Measurements from ENCODE around the gene SAMD8.
"Not testable (repeated sequence)": the region's sequence is repeated elsewhere in the genome, so short reads cannot be mapped to it uniquely, and the experiment has no call there.

Gene SAMD8

GRCh38 chr10:75121322-75121721 is 9.9 kb downstream of the SAMD8 start:
- Histone ChIP-seq H2AK5ac (ENCODE audit: low read length) (no peak overlapping the region), H3K4me1 (ENCODE audit: control insufficient read depth, low read depth, low read length) (no peaks in the 10 kb centered on the region), H2BK15ac (replicated peaks; ENCODE audit: low read depth) (no peak overlapping the region), H3K27me3 (ENCODE audit: insufficient read depth, low read length, poor library complexity) (no peaks in the 10 kb centered on the region), H4K5ac (ENCODE audit: low read length) (no peak overlapping the region), H3K23ac (ENCODE audit: low read length) (no peak overlapping the region), H2BK5ac (ENCODE audit: low read length) (no peak overlapping the region), H3K4me3 (ENCODE audit: low read length) (no peak overlapping the region), H3K18ac (ENCODE audit: low read length) (no peak overlapping the region), H3K79me2 (ENCODE audit: control insufficient read depth, insufficient read depth, low read length) (peaks cover 9% of the 10 kb centered on the region), H3K9ac (ENCODE audit: low read length) (no peak overlapping the region), H4K8ac (ENCODE audit: low read depth, low read length) (no peak overlapping the region), H3K27ac (ENCODE audit: low read depth, low read length) (no peak overlapping the region), H3K4me2 (ENCODE audit: low read length) (no peak overlapping the region), H3K36me3 (ENCODE audit: control insufficient read depth, insufficient read depth, low read length) (no peaks in the 10 kb centered on the region), H3K4ac (ENCODE audit: low read depth, low read length) (no peak overlapping the region), H2BK120ac (ENCODE audit: low read depth, low read length) (no peak overlapping the region), H3K79me1 (ENCODE audit: low read length) (peaks cover 3% of the 10 kb centered on the region), H3K56ac (ENCODE audit: low read length) (no peak overlapping the region)
- DNase-seq = no peak
- WGBS (ENCODE audit: extremely low coverage, insufficient coverage, low lambda C conversion rate) = no CpG with 5 or more reads among the region's 1 CpG

- H4K8ac ChIP-seq (ENCODE audit: low read depth, low read length) = no peak overlapping the region
- no peak overlapping the region for H3K4me2 ChIP-seq (ENCODE audit: low read length)
- H3K9ac ChIP-seq (ENCODE audit: low read length) = no peak overlapping the region
- no peak overlapping the region for H3K18ac ChIP-seq (ENCODE audit: low read length)
- H2BK15ac ChIP-seq (replicated peaks; ENCODE audit: low read depth) = no peak overlapping the region
- no CpG with 5 or more reads among the region's 4 CpGs for WGBS (ENCODE audit: extremely low coverage, insufficient coverage, low lambda C conversion rate)
- H3K4ac ChIP-seq (ENCODE audit: low read depth, low read length) = no peak overlapping the region
- no peak overlapping the region for H2BK5ac ChIP-seq (ENCODE audit: low read length)
- H3K36me3 ChIP-seq (ENCODE audit: control insufficient read depth, insufficient read depth, low read length) = no peaks in the 10 kb centered on the region
- H3K56ac ChIP-seq (ENCODE audit: low read length) = no peak overlapping the region
- H2AK5ac ChIP-seq (ENCODE audit: low read length) = no peak overlapping the region
- H3K79me2 ChIP-seq (ENCODE audit: control insufficient read depth, insufficient read depth, low read length) = peaks cover 3% of the 10 kb centered on the region
- no peak overlapping the region for H3K4me3 ChIP-seq (ENCODE audit: low read length)
- no peak for DNase-seq
- H3K4me1 ChIP-seq (ENCODE audit: control insufficient read depth, low read depth, low read length) = no peaks in the 10 kb centered on the region
- H3K23ac ChIP-seq (ENCODE audit: low read length) = no peak overlapping the region
- H2BK120ac ChIP-seq (ENCODE audit: low read depth, low read length) = no peak overlapping the region
- no peak overlapping the region for H3K27ac ChIP-seq (ENCODE audit: low read depth, low read length)
- no peak overlapping the region for H4K5ac ChIP-seq (ENCODE audit: low read length)
- peaks cover 3% of the 10 kb centered on the region for H3K79me1 ChIP-seq (ENCODE audit: low read length)
- H3K27me3 ChIP-seq (ENCODE audit: insufficient read depth, low read length, poor library complexity) = no peaks in the 10 kb centered on the region
Observed at GRCh38 chr10:75122505-75122904, 11.0 kb downstream of the SAMD8 start.

GRCh38 chr10:75123088-75123682 is 11.7 kb downstream of the SAMD8 start:
- no peak overlapping the region for H2BK15ac ChIP-seq (replicated peaks; ENCODE audit: low read depth)
- H3K56ac ChIP-seq (ENCODE audit: low read length) = no peak overlapping the region
- no peak overlapping the region for H3K4ac ChIP-seq (ENCODE audit: low read depth, low read length)
- peak overlapping the region; percentile 31 for H3K18ac ChIP-seq (ENCODE audit: low read length)
- no peak overlapping the region for H4K8ac ChIP-seq (ENCODE audit: low read depth, low read length)
- peaks cover 1% of the 10 kb centered on the region for H3K79me2 ChIP-seq (ENCODE audit: control insufficient read depth, insufficient read depth, low read length)
- H3K36me3 ChIP-seq (ENCODE audit: control insufficient read depth, insufficient read depth, low read length) = no peaks in the 10 kb centered on the region
- no peak overlapping the region for H4K5ac ChIP-seq (ENCODE audit: low read length)
- H3K4me1 ChIP-seq (ENCODE audit: control insufficient read depth, low read depth, low read length) = no peaks in the 10 kb centered on the region
- H3K23ac ChIP-seq (ENCODE audit: low read length) = no peak overlapping the region
- H3K4me3 ChIP-seq (ENCODE audit: low read length) = no peak overlapping the region
- no peak overlapping the region for H2BK5ac ChIP-seq (ENCODE audit: low read length)
- WGBS (ENCODE audit: extremely low coverage, insufficient coverage, low lambda C conversion rate) = no CpG with 5 or more reads among the region's 4 CpGs
- DNase-seq = peak; percentile 67
- H3K4me2 ChIP-seq (ENCODE audit: low read length) = no peak overlapping the region
- no peak overlapping the region for H2BK120ac ChIP-seq (ENCODE audit: low read depth, low read length)
- peaks cover 3% of the 10 kb centered on the region for H3K79me1 ChIP-seq (ENCODE audit: low read length)
- H3K27me3 ChIP-seq (ENCODE audit: insufficient read depth, low read length, poor library complexity) = no peaks in the 10 kb centered on the region
- H3K27ac ChIP-seq (ENCODE audit: low read depth, low read length) = no peak overlapping the region
- no peak overlapping the region for H3K9ac ChIP-seq (ENCODE audit: low read length)
- H2AK5ac ChIP-seq (ENCODE audit: low read length) = no peak overlapping the region

- H2AK5ac ChIP-seq (ENCODE audit: low read length) = no peak overlapping the region
- no peaks in the 10 kb centered on the region for H3K4me1 ChIP-seq (ENCODE audit: control insufficient read depth, low read depth, low read length)
- no peak overlapping the region for H2BK15ac ChIP-seq (replicated peaks; ENCODE audit: low read depth)
- no peak overlapping the region for H3K27ac ChIP-seq (ENCODE audit: low read depth, low read length)
- H4K5ac ChIP-seq (ENCODE audit: low read length) = no peak overlapping the region
- H3K4me3 ChIP-seq (ENCODE audit: low read length) = no peak overlapping the region
- no peak overlapping the region for H4K8ac ChIP-seq (ENCODE audit: low read depth, low read length)
- no peak overlapping the region for H3K9ac ChIP-seq (ENCODE audit: low read length)
- no peaks in the 10 kb centered on the region for H3K79me2 ChIP-seq (ENCODE audit: control insufficient read depth, insufficient read depth, low read length)
- H3K4ac ChIP-seq (ENCODE audit: low read depth, low read length) = no peak overlapping the region
- no peak overlapping the region for H3K23ac ChIP-seq (ENCODE audit: low read length)
- WGBS (ENCODE audit: extremely low coverage, insufficient coverage, low lambda C conversion rate) = no CpG with 5 or more reads among the region's 2 CpGs
- no peak overlapping the region for H3K56ac ChIP-seq (ENCODE audit: low read length)
- H2BK120ac ChIP-seq (ENCODE audit: low read depth, low read length) = no peak overlapping the region
- DNase-seq = no peak
- H3K27me3 ChIP-seq (ENCODE audit: insufficient read depth, low read length, poor library complexity) = no peaks in the 10 kb centered on the region
- peaks cover 3% of the 10 kb centered on the region for H3K79me1 ChIP-seq (ENCODE audit: low read length)
- H3K4me2 ChIP-seq (ENCODE audit: low read length) = no peak overlapping the region
- H3K36me3 ChIP-seq (ENCODE audit: control insufficient read depth, insufficient read depth, low read length) = no peaks in the 10 kb centered on the region
- no peak overlapping the region for H2BK5ac ChIP-seq (ENCODE audit: low read length)
- H3K18ac ChIP-seq (ENCODE audit: low read length) = no peak overlapping the region
Observed at GRCh38 chr10:75126277-75126676, 14.8 kb downstream of the SAMD8 start.

- Histone ChIP-seq H3K4me1 (ENCODE audit: control insufficient read depth, low read depth, low read length) (no peaks in the 10 kb centered on the region), H3K9ac (ENCODE audit: low read length) (no peak overlapping the region), H3K4ac (ENCODE audit: low read depth, low read length) (no peak overlapping the region), H3K23ac (ENCODE audit: low read length) (no peak overlapping the region), H2BK15ac (replicated peaks; ENCODE audit: low read depth) (no peak overlapping the region), H3K18ac (ENCODE audit: low read length) (no peak overlapping the region), H3K79me2 (ENCODE audit: control insufficient read depth, insufficient read depth, low read length) (no peaks in the 10 kb centered on the region), H3K4me2 (ENCODE audit: low read length) (no peak overlapping the region), H3K36me3 (ENCODE audit: control insufficient read depth, insufficient read depth, low read length) (no peaks in the 10 kb centered on the region), H3K79me1 (ENCODE audit: low read length) (peaks cover 5% of the 10 kb centered on the region), H3K4me3 (ENCODE audit: low read length) (no peak overlapping the region), H4K5ac (ENCODE audit: low read length) (no peak overlapping the region), H2BK120ac (ENCODE audit: low read depth, low read length) (no peak overlapping the region), H3K56ac (ENCODE audit: low read length) (no peak overlapping the region), H3K27ac (ENCODE audit: low read depth, low read length) (no peak overlapping the region), H4K8ac (ENCODE audit: low read depth, low read length) (no peak overlapping the region), H3K27me3 (ENCODE audit: insufficient read depth, low read length, poor library complexity) (no peaks in the 10 kb centered on the region), H2AK5ac (ENCODE audit: low read length) (no peak overlapping the region), H2BK5ac (ENCODE audit: low read length) (no peak overlapping the region)
- no CpG with 5 or more reads among the region's 2 CpGs for WGBS (ENCODE audit: extremely low coverage, insufficient coverage, low lambda C conversion rate)
- DNase-seq = no peak
Observed at GRCh38 chr10:75127471-75127870, 16.0 kb downstream of the SAMD8 start.

- not testable (repeated sequence) for H3K36me3 ChIP-seq (ENCODE audit: control insufficient read depth, insufficient read depth, low read length); H3K79me2 ChIP-seq (ENCODE audit: control insufficient read depth, insufficient read depth, low read length); H3K27me3 ChIP-seq (ENCODE audit: insufficient read depth, low read length, poor library complexity); H3K4me2 ChIP-seq (ENCODE audit: low read length); H3K4me1 ChIP-seq (ENCODE audit: control insufficient read depth, low read depth, low read length); H3K9ac ChIP-seq (ENCODE audit: low read length); H3K18ac ChIP-seq (ENCODE audit: low read length); H2BK15ac ChIP-seq (replicated peaks; ENCODE audit: low read depth); H4K5ac ChIP-seq (ENCODE audit: low read length); H3K23ac ChIP-seq (ENCODE audit: low read length); H3K56ac ChIP-seq (ENCODE audit: low read length); H3K4me3 ChIP-seq (ENCODE audit: low read length); H2BK120ac ChIP-seq (ENCODE audit: low read depth, low read length); DNase-seq; H3K27ac ChIP-seq (ENCODE audit: low read depth, low read length); H2BK5ac ChIP-seq (ENCODE audit: low read length); H4K8ac ChIP-seq (ENCODE audit: low read depth, low read length); H3K79me1 ChIP-seq (ENCODE audit: low read length); H3K4ac ChIP-seq (ENCODE audit: low read depth, low read length); H2AK5ac ChIP-seq (ENCODE audit: low read length)
- no CpG with 5 or more reads among the region's 1 CpG for WGBS (ENCODE audit: extremely low coverage, insufficient coverage, low lambda C conversion rate)
Observed at GRCh38 chr10:75128985-75129384, 17.5 kb downstream of the SAMD8 start.

All from mesendoderm (in vitro differentiated cells).